ENCODE data around the gene TMEM203.
"Not testable (repeated sequence)": the region's sequence is repeated elsewhere in the genome, so short reads cannot be mapped to it uniquely, and the experiment has no call there.

The TMEM203 gene

DNA sequence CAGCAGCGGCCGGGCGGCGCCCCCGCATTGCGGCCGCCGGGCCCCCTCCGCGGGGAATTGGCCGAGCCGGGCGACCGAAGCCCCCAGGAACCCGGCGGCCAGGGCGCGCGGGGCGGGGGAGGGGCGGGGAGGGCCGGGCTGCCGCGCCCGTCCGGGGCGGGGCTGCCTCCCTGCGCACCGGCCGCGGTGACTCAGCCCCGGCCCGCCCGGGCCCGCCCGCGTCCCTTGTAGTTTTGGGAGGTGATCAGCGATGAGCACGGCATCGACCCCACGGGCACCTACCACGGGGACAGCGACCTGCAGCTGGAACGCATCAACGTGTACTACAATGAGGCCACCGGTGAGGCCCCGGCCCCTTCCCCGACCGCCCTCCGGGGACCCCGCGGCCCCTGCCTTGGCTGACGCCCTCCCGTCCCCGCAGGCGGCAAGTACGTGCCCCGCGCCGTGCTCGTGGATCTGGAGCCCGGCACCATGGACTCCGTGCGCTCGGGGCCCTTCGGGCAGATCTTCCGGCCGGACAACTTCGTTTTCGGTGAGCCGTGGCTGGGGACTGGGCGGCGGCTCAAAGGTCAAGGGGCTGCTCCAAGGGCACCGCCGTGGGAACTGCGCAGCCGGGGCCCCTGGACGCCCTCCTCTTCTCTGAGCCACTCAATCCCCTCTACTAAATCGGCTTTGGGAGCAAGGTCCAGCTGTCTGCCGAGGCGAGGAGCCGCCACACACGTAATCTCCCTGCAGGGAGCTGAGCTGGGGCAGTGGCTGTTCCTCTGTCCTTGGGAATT is 36.2 kb upstream of the TMEM203 start:
- no peak for DNase-seq

GRCh38 chr9:137240841-137241489 is 35.5 kb upstream of the TMEM203 start, which contains the start of gene TUBB4B:
TSS of gene TUBB4B (plus strand) at chr9:137241287. CDS start at chr9:137241361, 74 bp downstream.
- peak; percentile 96 for DNase-seq

- peak; percentile 81 for DNase-seq
These were observed 34.9 kb upstream of the TMEM203 start for GRCh38 chr9:137240318-137240840.

DNA sequence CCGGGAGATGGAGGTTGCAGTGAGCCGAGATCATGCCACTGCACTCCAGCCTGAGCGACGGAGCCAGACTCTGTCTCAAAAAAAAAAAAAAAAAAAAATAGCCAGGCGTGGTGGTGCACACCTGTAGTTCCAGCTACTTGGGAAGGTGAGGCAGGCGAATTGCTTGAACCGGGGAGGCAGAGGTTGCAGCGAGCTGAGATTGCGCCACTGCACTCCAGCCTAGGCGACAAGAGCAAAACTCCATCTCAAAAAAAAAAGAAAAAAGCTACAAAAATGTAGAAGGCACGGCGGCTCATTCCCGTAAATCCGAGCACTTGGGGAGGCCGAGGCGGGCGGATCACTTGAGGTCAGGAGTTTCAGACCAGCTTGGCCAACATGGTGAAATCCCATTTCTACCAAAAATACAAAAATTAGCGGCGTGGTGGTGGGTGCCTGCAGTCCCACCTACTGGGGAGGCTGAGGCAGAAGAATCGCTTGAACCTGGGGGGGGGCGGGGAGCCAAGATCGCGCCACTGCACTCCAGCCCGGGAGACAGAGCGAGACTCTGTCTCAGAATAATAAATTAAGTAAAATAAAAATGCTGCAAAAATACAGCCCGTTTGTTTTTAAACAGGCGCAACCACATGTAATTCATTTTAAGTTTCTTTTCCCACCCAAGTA is 34.2 kb upstream of the TMEM203 start:
- not testable (repeated sequence) for DNase-seq

GRCh38 chr9:137237759-137238726 is 32.6 kb upstream of the TMEM203 start:
- DNase-seq = no peak

DNA sequence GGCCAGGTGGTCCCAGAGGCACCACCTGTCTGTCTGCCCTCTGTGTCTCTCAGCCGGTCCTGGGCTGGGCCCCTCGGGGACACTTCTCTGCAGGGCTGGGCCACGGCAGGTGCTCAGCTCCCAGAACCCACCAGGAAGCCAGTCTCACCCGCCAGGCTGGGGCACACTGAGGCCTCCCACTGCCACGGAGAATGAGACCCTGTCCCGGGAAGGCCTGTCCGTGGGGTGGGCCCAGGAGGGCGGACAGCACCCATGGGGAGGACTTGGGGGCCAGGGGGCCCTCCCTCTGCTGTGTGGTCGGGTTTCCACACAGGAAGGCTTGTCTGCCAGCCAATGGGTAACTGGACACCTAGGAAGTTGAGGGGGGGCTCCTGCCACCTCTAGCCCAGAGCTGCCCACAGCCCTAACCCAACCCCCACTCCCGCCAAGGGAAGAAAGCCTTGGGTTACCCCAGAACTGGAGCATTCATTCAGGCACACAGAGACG is 31.5 kb upstream of the TMEM203 start:
- DNase-seq = no peak

- DNase-seq = peak; percentile 30
These were observed 30.9 kb upstream of the TMEM203 start for GRCh38 chr9:137236238-137236935.

- DNase-seq = no peak
These were observed 30.2 kb upstream of the TMEM203 start for GRCh38 chr9:137235424-137236237.

DNA sequence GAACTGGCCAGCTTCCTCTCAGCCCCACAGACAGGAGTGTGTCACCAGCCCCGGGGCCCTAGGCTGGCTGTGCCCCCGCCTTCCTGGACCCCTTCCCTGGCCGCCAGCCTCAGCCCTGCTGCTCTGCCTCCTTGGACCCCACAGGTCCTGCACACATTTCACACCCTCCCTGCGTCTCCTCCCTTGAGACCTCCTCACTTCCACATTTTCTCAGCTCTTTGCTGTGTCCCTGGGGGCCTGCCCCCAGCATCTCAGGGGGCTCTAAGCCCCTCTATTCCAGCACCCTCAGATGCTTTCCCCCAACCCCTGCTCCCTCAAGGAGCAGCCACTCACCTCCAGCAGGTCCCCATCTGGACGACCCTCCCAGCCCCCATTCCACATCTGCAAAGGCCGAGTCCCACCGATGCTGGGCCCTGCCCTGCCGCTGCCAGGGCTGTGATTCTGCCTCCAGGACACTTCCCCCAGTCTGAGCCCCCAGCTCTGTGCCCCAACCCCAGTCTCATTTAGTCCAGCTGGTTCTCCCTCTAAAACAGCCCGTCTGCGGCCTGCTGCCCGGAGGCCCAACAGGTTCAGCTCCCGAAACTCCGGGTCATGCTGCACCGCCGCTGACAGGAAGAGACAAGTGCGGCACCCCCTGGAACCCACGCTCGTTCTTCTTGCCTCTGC is 29.4 kb upstream of the TMEM203 start:
- no peak for DNase-seq

DNA sequence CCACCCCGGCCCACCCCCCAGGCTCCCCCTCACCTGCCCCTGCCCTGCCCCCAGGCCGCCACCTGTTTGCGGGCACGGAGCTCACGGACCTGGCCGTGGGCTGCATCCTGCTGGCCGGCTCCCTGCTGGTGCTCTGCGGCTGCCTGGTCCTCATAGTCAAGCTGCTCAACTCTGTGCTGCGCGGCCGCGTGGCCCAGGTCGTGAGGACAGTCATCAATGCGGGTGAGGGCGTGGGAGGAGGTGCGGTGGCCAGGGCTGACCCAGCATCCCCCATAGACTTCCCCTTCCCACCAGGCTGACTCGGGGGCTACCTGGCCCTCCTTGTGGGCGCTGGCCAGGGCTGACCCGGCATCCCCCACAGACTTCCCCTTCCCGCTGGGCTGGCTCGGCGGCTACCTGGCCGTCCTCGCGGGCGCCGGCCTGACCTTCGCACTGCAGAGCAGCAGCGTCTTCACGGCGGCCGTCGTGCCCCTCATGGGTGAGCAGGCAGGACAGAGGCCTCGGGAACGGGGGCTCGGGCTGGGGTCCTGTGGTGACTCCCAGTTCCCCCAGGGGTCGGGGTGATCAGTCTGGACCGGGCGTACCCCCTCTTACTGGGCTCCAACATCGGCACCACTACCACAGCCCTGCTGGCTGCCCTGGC is 28.7 kb upstream of the TMEM203 start:
- DNase-seq = no peak

- no peak for DNase-seq
These were observed 27.9 kb upstream of the TMEM203 start for GRCh38 chr9:137233143-137233980.

GRCh38 chr9:137232510-137232909 is 27.1 kb upstream of the TMEM203 start:
- DNase-seq = no peak

DNA sequence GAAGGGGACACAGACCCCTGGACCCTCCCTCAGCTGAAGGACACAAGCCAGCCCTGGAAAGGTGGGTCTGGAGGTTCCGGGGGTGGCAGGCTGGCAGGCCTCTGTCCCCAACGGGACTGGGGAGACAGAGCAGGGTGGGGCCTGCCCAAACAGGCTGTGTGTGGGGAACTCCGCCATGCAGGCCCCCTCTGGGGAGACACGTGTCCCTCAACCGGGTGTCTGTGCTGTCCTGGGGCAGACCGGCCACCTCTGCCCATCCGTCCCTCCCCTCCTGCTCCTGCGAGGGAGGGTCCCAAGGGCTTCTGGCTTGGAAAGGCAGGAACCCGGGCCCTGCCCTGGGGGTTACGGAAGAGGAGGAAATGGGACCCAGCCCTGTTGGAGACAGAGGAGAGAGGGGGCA is 26.7 kb upstream of the TMEM203 start:
- DNase-seq = no peak

- DNase-seq = no peak
These were observed 26.1 kb upstream of the TMEM203 start for GRCh38 chr9:137231372-137232039.

GRCh38 chr9:137230705-137231371 is 25.4 kb upstream of the TMEM203 start, which contains the start of gene SLC34A3:
TSS of gene SLC34A3 (plus strand) at chr9:137230901. CDS start at chr9:137231703, 802 bp downstream.
- DNase-seq = no peak

DNA sequence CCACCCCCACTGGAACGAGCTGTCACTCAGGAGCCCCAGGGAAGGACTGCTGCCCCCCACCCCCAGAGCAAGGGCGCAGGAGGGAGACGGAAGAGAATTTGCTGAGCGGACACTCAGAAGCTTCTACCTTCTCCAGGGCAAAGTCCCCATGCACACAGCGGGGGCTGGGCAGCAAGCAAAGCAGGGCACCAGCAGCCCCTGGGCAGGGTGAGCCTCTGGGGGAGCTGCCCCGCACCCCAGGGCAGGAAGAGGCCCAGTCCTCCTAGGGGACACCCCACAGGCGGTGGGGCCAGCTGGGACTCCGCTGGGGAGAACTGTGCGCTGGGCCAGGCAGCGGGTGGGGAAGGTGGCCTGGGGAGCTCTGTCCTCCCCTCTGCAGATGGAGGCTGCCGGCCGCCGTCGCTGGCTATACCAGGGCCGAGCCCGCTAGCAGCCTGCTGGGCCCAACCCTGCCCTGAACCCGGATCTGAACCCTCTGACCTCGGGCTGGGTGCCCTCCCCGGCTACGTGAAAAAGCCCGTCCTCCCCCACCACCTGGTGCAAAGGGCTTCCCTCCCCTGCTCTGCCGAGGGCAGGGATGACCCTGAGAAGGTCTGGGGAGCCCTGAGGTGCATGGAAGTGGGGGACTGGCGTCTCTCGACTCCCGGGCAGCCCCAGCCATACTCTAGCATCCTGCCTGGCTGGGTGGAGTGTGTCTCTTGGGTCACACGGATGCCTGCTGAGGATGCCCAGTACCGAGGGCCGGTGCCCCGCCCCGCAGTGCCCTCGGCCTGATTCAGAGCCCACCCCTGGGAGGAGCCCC is 24.7 kb upstream of the TMEM203 start:
- no peak for DNase-seq

Measured in KG1 (cell line).